Epithelial cell of esophagus (primary cell): ENCODE results near the gene GABARAP.

ENCODE experiments used
- DNase-seq: peaks from one replicate; pipeline ENCODE4 v3.0.0; 2010; ENCODE audit warnings: low read depth
- H3K4me3 ChIP-seq: 2 replicates; pipeline ENCODE4 v1.5.1; 2011; ENCODE audit warnings: mild to moderate bottlenecking, low read length, control low read depth
- CTCF ChIP-seq: IDR thresholded peaks from 2 replicates; pipeline ENCODE4 v1.5.1; 2011; ENCODE audit warnings: low read depth, mild to moderate bottlenecking, low read length, control low read depth, inconsistent platforms; ENCODE audit not compliant: insufficient read depth; ENCODE audit errors: missing control alignments

The GABARAP gene

GRCh38 chr17:7235693-7236665 is 6.3 kb downstream of the GABARAP start:
- no peak for TF ChIP-seq CTCF
- peak; percentile 66 for DNase-seq
- H3K4me3 ChIP-seq = no peak overlapping the region

GRCh38 chr17:7234083-7234951 is 7.9 kb downstream of the GABARAP start, which contains the start of gene DVL2:
DVL2 (minus strand) TSS chr17:7234517; CDS start chr17:7234262, 255 bp downstream.
- no peak for TF ChIP-seq CTCF
- peak within 1 kb of the TSS; percentile 76 for H3K4me3 ChIP-seq
- peak; percentile 96 for DNase-seq

GRCh38 chr17:7233701-7234082 is 8.6 kb downstream of the GABARAP start:
- DNase-seq = no peak
- no peak for TF ChIP-seq CTCF
- peak overlapping the region; percentile 76 for H3K4me3 ChIP-seq

GRCh38 chr17:7232114-7232513 is 10.1 kb downstream of the GABARAP start:
- no peak for DNase-seq
- peak overlapping the region; percentile 14 for H3K4me3 ChIP-seq
- no peak for TF ChIP-seq CTCF

GRCh38 chr17:7229504-7229903 is 12.7 kb downstream of the GABARAP start:
- no peak for TF ChIP-seq CTCF

GRCh38 chr17:7228920-7229319 is 13.3 kb downstream of the GABARAP start:
- DNase-seq = no peak
- no peak for TF ChIP-seq CTCF
- no peak overlapping the region for H3K4me3 ChIP-seq

More at GRCh38 chr17:7229504-7229903, 12.7 kb downstream of the GABARAP start:
- no peak for DNase-seq
- H3K4me3 ChIP-seq = no peak overlapping the region
